ENCODE data around the gene DCLK1. TPM values are rescaled to one million over a fixed set of nuclear protein-coding genes. Genes with fewer than 3 reads are reported as not detected.

Gene DCLK1
- total and polyA plus RNA-seq, 9 donors, result 3.3 to 37.0 (median 20.7) TPM

DNA sequence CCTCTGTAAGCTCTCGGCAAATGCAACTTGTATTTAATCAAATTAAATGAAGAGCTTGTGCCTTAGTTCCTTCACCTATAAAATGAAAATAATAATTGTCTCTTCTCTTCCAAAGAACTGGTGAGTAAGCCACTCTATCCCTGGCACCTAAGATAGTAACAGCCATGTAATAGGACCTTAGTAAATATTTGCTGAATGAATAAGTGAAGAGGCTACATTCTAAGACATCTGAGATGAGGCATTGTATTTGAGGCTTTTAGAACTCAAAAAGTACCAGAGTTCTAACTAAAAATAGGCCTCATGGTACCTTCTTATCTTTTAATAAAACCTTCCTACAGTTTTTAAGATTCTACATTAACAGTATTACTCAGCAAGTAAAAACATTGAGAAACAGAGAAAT, 17.3 kb upstream of the DCLK1 start:
- no peak overlapping the region for H3K4me3 ChIP-seq
- intact Hi-C loops (cut with DNase I), result no loop called here
- no peaks in the 10 kb centered on the region for H3K4me1 ChIP-seq (ENCODE audit: insufficient read depth)
- no peak for TF ChIP-seq POLR2A (IDR thresholded peaks at IDR 0.05)
- H3K27me3 ChIP-seq, result no peaks in the 10 kb centered on the region
- DNase-seq, result no peak
- WGBS, 3 donors, result 87 to 96% (median 93%) methylated on average over 1 of the region's 1 CpG
- no peaks in the 10 kb centered on the region for H3K36me3 ChIP-seq
- no peak overlapping the region for H3K27ac ChIP-seq
- H3K9me3 ChIP-seq, result no peaks in the 10 kb centered on the region

DNA sequence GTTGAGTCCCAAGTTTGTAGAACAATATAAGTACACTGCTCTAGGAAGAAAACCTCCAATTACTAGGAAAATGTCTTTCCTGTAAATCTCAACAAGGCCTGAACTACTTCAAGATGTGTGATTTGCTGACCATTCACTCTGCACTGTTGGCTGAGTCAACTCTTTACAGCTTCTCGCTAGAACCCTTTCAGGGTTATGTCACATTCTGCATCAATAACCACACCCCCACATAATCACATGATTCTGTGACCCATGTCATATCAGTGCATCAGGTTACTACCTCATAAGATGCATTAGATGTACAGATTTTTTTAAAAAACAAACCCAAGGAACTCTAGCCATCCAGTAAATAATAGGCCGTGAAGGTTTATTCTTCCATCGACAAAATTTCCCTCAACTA, 16.1 kb upstream of the DCLK1 start:
- Histone ChIP-seq H3K9me3 (no peaks in the 10 kb centered on the region), H3K36me3 (no peaks in the 10 kb centered on the region), H3K27me3 (no peaks in the 10 kb centered on the region), H3K4me1 (ENCODE audit: insufficient read depth) (no peaks in the 10 kb centered on the region), H3K4me3 (no peak overlapping the region), H3K27ac (no peak overlapping the region)
- TF ChIP-seq POLR2A (IDR thresholded peaks at IDR 0.05), result no peak
- TF ChIP-seq EP300 (IDR thresholded peaks at IDR 0.05), result no peak
- TF ChIP-seq, protein P1, sequence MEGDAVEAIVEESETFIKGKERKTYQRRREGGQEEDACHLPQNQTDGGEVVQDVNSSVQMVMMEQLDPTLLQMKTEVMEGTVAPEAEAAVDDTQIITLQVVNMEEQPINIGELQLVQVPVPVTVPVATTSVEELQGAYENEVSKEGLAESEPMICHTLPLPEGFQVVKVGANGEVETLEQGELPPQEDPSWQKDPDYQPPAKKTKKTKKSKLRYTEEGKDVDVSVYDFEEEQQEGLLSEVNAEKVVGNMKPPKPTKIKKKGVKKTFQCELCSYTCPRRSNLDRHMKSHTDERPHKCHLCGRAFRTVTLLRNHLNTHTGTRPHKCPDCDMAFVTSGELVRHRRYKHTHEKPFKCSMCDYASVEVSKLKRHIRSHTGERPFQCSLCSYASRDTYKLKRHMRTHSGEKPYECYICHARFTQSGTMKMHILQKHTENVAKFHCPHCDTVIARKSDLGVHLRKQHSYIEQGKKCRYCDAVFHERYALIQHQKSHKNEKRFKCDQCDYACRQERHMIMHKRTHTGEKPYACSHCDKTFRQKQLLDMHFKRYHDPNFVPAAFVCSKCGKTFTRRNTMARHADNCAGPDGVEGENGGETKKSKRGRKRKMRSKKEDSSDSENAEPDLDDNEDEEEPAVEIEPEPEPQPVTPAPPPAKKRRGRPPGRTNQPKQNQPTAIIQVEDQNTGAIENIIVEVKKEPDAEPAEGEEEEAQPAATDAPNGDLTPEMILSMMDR (IDR thresholded peaks at IDR 0.05), result no peak
- WGBS, 3 donors, result 89 to 95% (median 93%) methylated on average over 3 of the region's 3 CpGs
- intact Hi-C loops (cut with DNase I), result no loop called here
- no peak for DNase-seq

DNA sequence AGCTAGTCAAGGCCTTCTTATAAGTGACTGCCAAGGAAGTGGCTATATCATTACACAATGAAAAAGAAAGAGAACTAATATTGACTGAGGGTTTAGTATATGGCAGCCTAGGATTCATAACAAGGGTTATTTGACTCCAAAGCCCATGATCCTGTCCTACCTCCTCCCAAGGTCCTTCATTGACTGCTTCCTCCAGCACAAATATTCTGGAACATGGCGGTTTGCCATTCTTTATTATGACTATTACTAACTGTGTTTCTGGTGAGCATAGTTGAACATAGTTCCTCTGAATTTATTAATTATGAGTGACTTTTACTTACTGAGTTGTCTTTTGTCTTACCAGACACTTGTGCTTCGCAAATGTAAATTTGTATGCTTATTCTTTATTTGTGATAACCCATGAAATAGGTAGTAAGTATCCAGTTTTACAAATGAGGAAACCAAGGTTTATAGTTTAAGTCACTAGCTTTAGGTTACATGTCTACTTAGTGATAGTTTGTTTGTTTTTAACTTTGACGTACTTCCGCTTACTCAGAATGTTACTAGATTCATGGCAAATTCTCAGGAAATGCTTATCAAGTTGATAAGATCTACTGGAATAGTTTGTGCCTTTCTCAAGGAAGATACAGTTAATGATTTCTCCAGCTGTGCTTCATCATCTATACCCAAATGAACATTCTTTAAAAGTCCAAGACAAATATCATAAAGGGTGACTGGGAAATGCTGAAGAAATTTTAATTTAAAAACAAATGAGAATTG, 15.5 kb upstream of the DCLK1 start:
- no peaks in the 10 kb centered on the region for H3K4me1 ChIP-seq (ENCODE audit: insufficient read depth)
- no peak overlapping the region for H3K4me3 ChIP-seq
- H3K27ac ChIP-seq, result no peak overlapping the region
- no peaks in the 10 kb centered on the region for H3K9me3 ChIP-seq
- intact Hi-C loops (cut with DNase I), result no loop called here
- 70 to 75% (median 75%) methylated on average over 4 of the region's 4 CpGs for WGBS, 3 donors
- no peaks in the 10 kb centered on the region for H3K27me3 ChIP-seq
- H3K36me3 ChIP-seq, result no peaks in the 10 kb centered on the region
- DNase-seq, result no peak
- TF ChIP-seq, protein P1 (IDR thresholded peaks at IDR 0.05), result no peak
- TF ChIP-seq EP300 (IDR thresholded peaks at IDR 0.05) (no peak), POLR2A (IDR thresholded peaks at IDR 0.05) (no peak)

DNA sequence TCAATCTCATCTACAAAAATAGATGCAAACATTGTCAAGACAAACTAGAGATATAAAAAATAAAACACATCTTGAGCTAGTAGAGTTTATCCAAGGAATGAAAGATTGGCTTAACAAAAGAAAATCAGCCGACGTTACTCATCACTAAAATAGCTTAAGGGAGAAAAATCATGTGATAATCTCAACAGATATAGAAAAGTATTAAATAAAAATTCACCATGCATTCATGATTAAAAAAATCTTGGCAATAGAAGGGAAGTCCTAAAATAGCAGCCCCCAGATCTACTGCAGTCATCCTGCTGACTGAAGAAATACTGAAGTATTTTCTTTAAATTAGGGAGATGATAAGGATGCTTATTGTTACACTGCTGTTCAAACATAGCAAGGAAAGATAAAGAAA, 12.6 kb upstream of the DCLK1 start:
- intact Hi-C loops (cut with DNase I), result no loop called here
- Histone ChIP-seq H3K4me1 (ENCODE audit: insufficient read depth) (no peaks in the 10 kb centered on the region), H3K27me3 (no peaks in the 10 kb centered on the region), H3K27ac (no peak overlapping the region), H3K9me3 (no peaks in the 10 kb centered on the region), H3K36me3 (no peaks in the 10 kb centered on the region), H3K4me3 (no peak overlapping the region)
- DNase-seq, result no peak
- no peak for TF ChIP-seq POLR2A (IDR thresholded peaks at IDR 0.05)
- no peak for TF ChIP-seq EP300 (IDR thresholded peaks at IDR 0.05)
- TF ChIP-seq, protein P1 (IDR thresholded peaks at IDR 0.05), result no peak
- 46 to 78% (median 64%) methylated on average over 2 of the region's 2 CpGs for WGBS, 3 donors

DNA sequence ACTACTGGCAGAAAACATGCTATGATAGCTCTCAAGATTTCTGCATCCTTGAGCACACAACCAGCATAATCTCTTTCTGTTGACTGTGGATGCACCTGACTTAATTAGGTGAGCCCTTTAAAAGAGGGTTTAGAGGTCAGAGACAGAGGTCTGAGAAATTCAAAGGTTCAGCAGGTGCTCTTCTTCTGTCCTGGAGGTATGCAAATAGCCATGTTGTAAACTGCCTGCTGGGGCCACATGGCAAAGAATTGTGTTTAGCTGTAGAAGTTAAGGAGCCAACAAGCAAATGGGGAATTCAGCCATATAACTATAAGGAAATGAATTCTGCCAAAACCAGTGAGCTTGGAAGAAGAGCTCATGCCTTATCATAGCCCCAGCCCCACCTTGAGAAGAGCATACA, 11.6 kb upstream of the DCLK1 start:
- H3K9me3 ChIP-seq, result no peaks in the 10 kb centered on the region
- no peak for DNase-seq
- no peak overlapping the region for H3K4me3 ChIP-seq
- H3K36me3 ChIP-seq, result no peaks in the 10 kb centered on the region
- intact Hi-C loops (cut with DNase I), result no loop called here
- TF ChIP-seq POLR2A (IDR thresholded peaks at IDR 0.05) (no peak), EP300 (IDR thresholded peaks at IDR 0.05) (no peak)
- TF ChIP-seq, protein P1 (IDR thresholded peaks at IDR 0.05), result no peak
- H3K27me3 ChIP-seq, result no peaks in the 10 kb centered on the region
- no peak overlapping the region for H3K27ac ChIP-seq
- no peaks in the 10 kb centered on the region for H3K4me1 ChIP-seq (ENCODE audit: insufficient read depth)
